ENCODE data around the gene SERPINA12.

Gene SERPINA12

GRCh38 chr14:94480809-94481208 lies 28.5 kb downstream of the SERPINA12 start:
- Histone ChIP-seq H3F3A (ENCODE audit: control insufficient read depth, insufficient read depth) (peaks cover 42% of the 10 kb centered on the region), H3K4me2 (ENCODE audit: low read length) (peak overlapping the region; percentile 39; the same call in 1 of the 2 replicates)
- no peak for TF ChIP-seq EZH2phosphoT487 (IDR thresholded peaks at IDR 0.05; ENCODE audit: borderline replicate concordance, low read length)
- TF ChIP-seq, protein P1, sequence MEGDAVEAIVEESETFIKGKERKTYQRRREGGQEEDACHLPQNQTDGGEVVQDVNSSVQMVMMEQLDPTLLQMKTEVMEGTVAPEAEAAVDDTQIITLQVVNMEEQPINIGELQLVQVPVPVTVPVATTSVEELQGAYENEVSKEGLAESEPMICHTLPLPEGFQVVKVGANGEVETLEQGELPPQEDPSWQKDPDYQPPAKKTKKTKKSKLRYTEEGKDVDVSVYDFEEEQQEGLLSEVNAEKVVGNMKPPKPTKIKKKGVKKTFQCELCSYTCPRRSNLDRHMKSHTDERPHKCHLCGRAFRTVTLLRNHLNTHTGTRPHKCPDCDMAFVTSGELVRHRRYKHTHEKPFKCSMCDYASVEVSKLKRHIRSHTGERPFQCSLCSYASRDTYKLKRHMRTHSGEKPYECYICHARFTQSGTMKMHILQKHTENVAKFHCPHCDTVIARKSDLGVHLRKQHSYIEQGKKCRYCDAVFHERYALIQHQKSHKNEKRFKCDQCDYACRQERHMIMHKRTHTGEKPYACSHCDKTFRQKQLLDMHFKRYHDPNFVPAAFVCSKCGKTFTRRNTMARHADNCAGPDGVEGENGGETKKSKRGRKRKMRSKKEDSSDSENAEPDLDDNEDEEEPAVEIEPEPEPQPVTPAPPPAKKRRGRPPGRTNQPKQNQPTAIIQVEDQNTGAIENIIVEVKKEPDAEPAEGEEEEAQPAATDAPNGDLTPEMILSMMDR (IDR thresholded peaks at IDR 0.05; ENCODE audit: low read depth, low read length, poor library complexity, severe bottlenecking), result no peak

GRCh38 chr14:94478420-94478819 lies 30.8 kb downstream of the SERPINA12 start:
- Histone ChIP-seq H3K9me3 (ENCODE audit: control insufficient read depth, insufficient read depth, low read length) (peaks cover 16% of the 10 kb centered on the region), H3K4me3 (ENCODE audit: low read length) (peak overlapping the region; percentile 19; the same call in 1 of the 2 replicates), H3K27ac (ENCODE audit: low read depth, low read length) (peak overlapping the region; percentile 98), H3F3A (ENCODE audit: control insufficient read depth, insufficient read depth) (peaks cover 32% of the 10 kb centered on the region), H3K9me2 (replicated peaks; ENCODE audit: control insufficient read depth, low read length) (no peaks in the 10 kb centered on the region), H3K4me1 (ENCODE audit: control insufficient read depth, low read length) (peaks cover 95% of the 10 kb centered on the region), H3K36me3 (ENCODE audit: control insufficient read depth, low read length) (peaks cover 38% of the 10 kb centered on the region), H4K20me1 (ENCODE audit: control insufficient read depth, insufficient read depth, low read depth, low read length) (no peaks in the 10 kb centered on the region), H3K4me2 (ENCODE audit: low read length) (peak overlapping the region; percentile 98; the same call in 1 of the 2 replicates), H3K79me2 (ENCODE audit: control insufficient read depth, low read length) (peaks cover 29% of the 10 kb centered on the region), H3K27me3 (ENCODE audit: control insufficient read depth, low read length) (no peaks in the 10 kb centered on the region)
- no peak for TF ChIP-seq EZH2phosphoT487 (IDR thresholded peaks at IDR 0.05; ENCODE audit: borderline replicate concordance, low read length)
- TF ChIP-seq, protein P1 (IDR thresholded peaks at IDR 0.05; ENCODE audit: low read depth, low read length, poor library complexity, severe bottlenecking), result no peak

More at GRCh38 chr14:94480809-94481208, 28.5 kb downstream of the SERPINA12 start:
- H3K4me1 ChIP-seq (ENCODE audit: control insufficient read depth, low read length), result peaks cover 98% of the 10 kb centered on the region
- no peaks in the 10 kb centered on the region for H3K27me3 ChIP-seq (ENCODE audit: control insufficient read depth, low read length)
- H4K20me1 ChIP-seq (ENCODE audit: control insufficient read depth, insufficient read depth, low read depth, low read length), result no peaks in the 10 kb centered on the region
- 0 out of 2 replicates have a peak overlapping the region, but pooled peaks have one; percentile 79 for H3K27ac ChIP-seq (ENCODE audit: low read depth, low read length)
- peaks cover 16% of the 10 kb centered on the region for H3K9me3 ChIP-seq (ENCODE audit: control insufficient read depth, insufficient read depth, low read length)
- H3K36me3 ChIP-seq (ENCODE audit: control insufficient read depth, low read length), result peaks cover 14% of the 10 kb centered on the region
- no peak overlapping the region for H3K4me3 ChIP-seq (ENCODE audit: low read length)
- H3K9me2 ChIP-seq (replicated peaks; ENCODE audit: control insufficient read depth, low read length), result no peaks in the 10 kb centered on the region
- peaks cover 5% of the 10 kb centered on the region for H3K79me2 ChIP-seq (ENCODE audit: control insufficient read depth, low read length)

- no peak for TF ChIP-seq EZH2phosphoT487 (IDR thresholded peaks at IDR 0.05; ENCODE audit: borderline replicate concordance, low read length)
- TF ChIP-seq, protein P1 (IDR thresholded peaks at IDR 0.05; ENCODE audit: low read depth, low read length, poor library complexity, severe bottlenecking), result no peak
- Histone ChIP-seq H3K9me3 (ENCODE audit: control insufficient read depth, insufficient read depth, low read length) (peaks cover 16% of the 10 kb centered on the region), H3K9me2 (replicated peaks; ENCODE audit: control insufficient read depth, low read length) (no peaks in the 10 kb centered on the region), H3K4me1 (ENCODE audit: control insufficient read depth, low read length) (peaks cover 95% of the 10 kb centered on the region), H3K79me2 (ENCODE audit: control insufficient read depth, low read length) (peaks cover 52% of the 10 kb centered on the region), H3K36me3 (ENCODE audit: control insufficient read depth, low read length) (peaks cover 55% of the 10 kb centered on the region), H3K27me3 (ENCODE audit: control insufficient read depth, low read length) (no peaks in the 10 kb centered on the region), H4K20me1 (ENCODE audit: control insufficient read depth, insufficient read depth, low read depth, low read length) (no peaks in the 10 kb centered on the region), H3F3A (ENCODE audit: control insufficient read depth, insufficient read depth) (peaks cover 24% of the 10 kb centered on the region), H3K27ac (ENCODE audit: low read depth, low read length) (peak within 1 kb of the TSS; percentile 98), H3K4me2 (ENCODE audit: low read length) (peak within 1 kb of the TSS; percentile 98), H3K4me3 (ENCODE audit: low read length) (peak within 1 kb of the TSS; percentile 87)
Measured at GRCh38 chr14:94476023-94476422, 33.2 kb downstream of the SERPINA12 start, which contains the start of gene SERPINA9. Gene SERPINA9 (minus strand): TSS chr14:94476197. CDS start chr14:94469840, 6,357 bp downstream.
